NCI-H1048 (cell line): Measurements from ENCODE around the gene ADGRL3.

ENCODE experiments used
- DNase-seq: peaks from one replicate; lab custom pipeline; 2025; lab: John Stamatoyannopoulos, UW

The ADGRL3 gene

DNA sequence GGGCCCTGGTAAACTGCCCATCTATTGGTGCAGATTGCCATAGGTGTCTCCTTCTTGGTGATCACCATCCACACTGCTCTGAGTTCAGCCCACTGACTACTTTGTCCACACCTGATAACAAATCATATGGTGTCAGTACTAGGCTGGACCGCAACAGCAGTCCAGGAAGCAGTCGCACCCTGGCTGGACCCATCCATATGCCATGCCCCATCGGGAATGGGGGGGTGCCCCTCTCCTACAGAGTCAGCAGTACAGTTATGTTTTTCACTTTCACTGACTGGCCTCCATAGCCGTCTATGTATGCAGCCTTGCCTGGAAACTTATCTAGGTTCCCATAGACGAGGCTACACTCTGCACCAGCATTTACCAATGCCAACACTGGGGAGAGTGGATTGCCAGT is 226.1 kb downstream of the ADGRL3 start:
- DNase-seq: no peak

DNA sequence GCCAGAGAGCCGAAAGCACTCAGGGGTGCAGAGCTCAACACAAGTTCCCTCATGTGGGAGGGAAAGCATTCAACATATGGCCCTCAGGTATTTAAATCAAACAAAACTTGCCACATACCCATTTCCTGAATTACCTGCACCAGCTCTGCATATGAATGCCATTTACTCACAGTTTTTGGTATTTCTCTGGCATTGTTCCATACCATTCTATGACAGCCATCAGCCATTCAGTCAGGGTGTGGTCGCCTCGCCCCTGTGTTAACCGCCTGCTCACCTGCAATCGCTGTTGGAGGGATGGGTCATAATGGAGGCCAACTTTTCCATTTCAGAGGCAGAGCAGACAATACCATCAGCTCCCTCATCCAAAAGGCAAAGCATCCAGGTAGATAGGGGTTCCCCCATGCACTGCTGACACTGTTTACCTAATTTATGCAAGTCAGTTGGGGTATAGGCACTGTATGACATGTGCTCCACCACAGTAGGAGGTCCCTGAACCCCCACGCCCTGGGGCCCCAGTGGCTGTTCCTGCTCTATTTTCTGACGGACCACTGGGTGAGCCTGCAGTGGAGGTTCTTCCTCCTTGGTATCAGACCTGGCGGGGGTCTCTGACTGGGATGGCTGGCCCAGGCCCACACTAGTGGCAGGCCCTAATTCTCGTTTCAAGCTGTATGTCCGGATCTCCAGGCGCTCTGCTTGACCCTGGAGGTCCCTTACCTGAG is 227.1 kb downstream of the ADGRL3 start:
- DNase-seq: no peak

GRCh38 chr4:61427818-61428495 is 227.8 kb downstream of the ADGRL3 start:
- no peak for DNase-seq

DNA sequence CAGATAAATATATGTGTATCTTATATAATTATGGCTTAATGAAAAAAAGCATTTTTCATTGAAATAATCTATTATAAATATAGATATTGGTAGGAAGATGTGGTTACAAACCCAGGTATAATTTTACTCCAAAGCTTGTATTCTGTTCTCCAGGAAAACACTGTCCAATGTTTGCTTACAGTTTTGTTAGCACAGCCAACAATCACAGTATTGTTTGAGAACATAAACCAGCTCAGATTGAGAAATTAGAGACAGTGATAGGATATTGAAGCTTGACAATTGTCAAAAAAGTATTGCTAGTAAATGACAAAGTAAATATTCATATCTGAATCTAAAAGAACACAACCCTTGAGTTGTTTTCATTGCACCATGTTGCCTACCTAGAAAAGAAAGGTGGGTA is 228.8 kb downstream of the ADGRL3 start:
- no peak for DNase-seq

DNA sequence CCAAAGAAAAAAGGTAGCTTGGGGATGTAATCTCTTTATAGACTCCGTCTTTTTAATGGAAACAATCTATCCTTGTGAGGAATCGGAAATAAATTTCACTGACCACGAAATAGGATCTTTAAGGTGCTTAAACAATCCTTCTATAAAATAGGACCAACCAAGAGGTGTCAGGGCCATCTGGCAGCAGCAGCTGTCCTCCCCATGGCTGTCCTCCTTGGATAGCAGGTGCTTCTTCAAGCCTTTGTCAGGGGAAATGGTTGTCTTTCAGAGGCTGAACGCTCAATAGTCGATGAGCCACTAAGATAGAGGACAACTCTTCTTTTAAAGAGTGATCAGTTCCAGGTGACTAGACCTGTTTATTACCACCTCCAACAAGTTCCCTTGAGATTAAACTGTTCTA is 231.0 kb downstream of the ADGRL3 start:
- DNase-seq: no peak

DNA sequence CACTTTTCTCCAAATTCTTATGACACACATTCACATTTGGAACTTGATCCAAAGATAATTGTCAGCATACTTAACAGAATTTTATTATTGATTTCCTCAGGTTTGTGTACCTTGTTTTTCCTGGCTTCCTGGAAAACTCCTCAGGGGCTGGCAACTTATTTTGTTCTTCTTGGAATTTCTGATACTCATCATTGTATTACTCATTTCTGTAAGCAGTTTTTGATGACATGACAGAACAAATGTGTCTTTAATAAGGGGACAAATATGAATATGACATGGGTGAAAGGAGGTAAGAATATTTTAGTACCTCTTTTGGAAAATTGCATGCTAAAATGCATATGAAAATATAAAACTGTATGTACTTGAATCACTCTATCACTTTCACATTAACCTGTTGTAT is 237.8 kb downstream of the ADGRL3 start:
- no peak for DNase-seq

DNA sequence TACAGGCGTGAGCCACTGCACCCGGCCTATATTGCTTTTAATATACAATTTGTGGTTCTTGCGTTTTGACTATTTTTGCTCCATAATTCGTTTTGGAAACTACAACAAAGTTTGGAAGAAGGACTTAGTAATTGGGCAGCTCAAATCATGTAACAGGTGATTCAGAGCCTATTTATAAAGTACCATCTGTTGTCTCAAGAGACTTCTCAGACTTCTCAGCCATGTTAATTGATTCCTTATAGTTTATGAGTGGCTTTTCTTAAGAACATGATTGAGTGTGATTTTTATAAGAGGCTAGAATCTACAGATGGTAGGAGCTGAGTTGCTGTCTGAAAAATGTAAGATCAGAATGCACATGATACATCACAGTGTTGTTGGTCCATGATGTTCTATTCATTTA is 240.2 kb downstream of the ADGRL3 start:
- DNase-seq: no peak

DNA sequence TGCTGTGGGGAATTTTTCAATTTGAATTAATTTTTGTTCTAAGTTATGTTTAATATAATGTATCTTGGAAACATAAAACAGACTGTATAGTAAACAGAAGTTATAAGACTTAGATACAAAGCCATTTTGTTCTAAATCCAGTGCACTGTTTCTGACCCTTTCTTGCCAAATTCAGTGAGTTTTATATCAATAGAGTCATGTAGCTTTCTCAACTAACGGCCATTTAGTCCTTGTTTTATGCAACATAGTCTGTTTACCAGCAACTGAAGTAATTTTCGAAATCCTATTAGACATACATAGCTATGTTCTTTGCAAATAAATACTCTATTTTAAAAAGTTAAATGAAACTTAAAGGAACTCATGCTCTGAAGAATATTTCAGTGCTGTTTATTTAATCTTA is 242.8 kb downstream of the ADGRL3 start:
- DNase-seq: no peak

DNA sequence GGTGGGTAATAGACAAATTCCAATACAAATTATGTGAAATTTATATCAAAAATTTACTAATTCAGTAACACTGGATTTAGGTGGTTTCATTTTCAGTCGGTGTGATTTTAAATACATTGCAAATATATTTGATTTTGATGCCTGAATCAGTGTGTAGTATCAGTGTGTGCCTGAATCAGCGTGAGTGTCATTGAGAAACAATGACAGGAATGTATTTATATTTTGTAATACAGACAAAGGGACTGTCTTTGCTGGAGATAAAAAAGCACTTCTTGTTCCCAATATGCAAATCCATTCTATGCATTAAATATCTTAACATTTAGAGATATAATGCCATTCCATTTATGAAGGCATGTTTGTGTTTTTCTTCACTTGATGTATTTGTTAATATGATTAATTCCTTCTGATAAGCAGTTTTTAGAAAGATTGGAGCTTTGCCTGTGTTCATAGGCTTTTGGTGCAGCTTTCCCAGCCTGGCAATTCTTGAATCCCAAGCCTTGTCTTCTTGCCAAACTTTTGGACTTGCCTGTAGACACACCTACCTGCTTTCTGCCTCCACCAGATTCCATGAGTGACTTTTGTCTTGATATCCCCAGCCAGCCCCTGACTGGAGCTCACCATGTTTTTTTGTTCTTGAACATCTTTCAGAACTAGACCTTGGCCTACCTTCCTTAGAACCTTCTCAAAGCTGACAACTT is 243.8 kb downstream of the ADGRL3 start:
- DNase-seq: peak; percentile 39

GRCh38 chr4:61445374-61446063 is 245.4 kb downstream of the ADGRL3 start:
- DNase-seq: no peak

DNA sequence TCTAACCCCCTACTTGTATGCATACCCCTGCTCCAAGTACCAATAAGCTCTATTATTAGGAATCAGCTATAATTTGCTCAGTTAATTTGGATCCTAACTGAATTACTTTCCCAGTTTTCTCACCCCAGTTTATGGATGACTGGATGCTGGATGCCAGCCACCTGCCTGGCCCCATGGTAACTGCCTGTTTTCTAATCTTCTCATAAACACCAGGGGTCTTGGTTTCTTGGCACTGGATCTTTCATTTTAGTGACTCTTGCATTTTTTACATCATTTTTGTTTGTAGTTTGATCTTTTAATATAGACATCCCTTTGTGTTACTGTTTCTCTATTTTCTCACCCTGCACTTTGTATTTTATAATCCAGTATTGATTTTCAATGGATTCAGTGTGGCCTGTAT is 246.8 kb downstream of the ADGRL3 start:
- DNase-seq: no peak

- no peak for DNase-seq
Measured at GRCh38 chr4:61447918-61448317, 247.8 kb downstream of the ADGRL3 start.

DNA sequence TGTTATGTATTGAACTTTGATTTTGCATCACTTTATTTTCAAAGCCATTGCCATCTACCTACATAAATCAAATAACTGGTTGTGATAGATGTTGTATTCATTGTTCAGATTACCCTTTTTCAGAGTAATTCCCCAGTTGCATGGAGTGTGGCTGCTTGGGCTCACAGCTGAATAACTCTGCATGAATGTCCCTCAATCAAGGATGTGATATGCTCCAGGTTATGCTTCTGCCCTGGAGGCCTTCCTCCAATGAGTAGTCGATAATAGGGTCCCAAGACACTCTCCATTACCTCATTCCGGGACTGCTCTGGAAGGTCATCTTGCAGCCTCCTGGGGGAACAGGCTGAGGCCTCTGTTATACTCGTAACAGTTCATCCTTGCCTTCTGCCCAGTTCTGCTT is 251.8 kb downstream of the ADGRL3 start:
- no peak for DNase-seq

GRCh38 chr4:61461956-61462355 is 261.8 kb downstream of the ADGRL3 start:
- DNase-seq: no peak

- DNase-seq: no peak
Measured at GRCh38 chr4:61462451-61463326, 262.6 kb downstream of the ADGRL3 start.

GRCh38 chr4:61468024-61468720 is 268.0 kb downstream of the ADGRL3 start:
- DNase-seq: no peak

DNA sequence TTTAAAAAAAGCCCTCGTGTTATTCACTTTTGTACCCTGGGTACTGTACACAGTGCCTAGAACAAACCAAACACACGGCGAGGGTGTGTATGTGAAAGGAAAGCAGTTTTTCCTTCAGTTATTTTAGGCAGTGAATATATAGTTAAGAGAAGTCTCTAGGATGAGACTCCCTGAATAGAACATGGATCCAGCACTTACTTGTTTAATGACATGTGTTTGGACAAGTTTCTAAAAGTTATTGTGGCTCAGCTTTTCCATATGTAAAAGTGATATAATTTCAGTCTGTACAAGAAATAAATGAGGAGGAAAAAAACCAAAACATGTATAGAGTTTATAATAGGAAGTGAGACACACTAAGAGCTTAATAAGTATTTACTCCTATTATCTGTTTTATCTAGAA is 273.2 kb downstream of the ADGRL3 start:
- no peak for DNase-seq

GRCh38 chr4:61478340-61478739 is 278.2 kb downstream of the ADGRL3 start:
- DNase-seq: no peak

GRCh38 chr4:61485056-61485455 is 284.9 kb downstream of the ADGRL3 start:
- DNase-seq: no peak

- DNase-seq: no peak
Measured at GRCh38 chr4:61489927-61490326, 289.8 kb downstream of the ADGRL3 start.

DNA sequence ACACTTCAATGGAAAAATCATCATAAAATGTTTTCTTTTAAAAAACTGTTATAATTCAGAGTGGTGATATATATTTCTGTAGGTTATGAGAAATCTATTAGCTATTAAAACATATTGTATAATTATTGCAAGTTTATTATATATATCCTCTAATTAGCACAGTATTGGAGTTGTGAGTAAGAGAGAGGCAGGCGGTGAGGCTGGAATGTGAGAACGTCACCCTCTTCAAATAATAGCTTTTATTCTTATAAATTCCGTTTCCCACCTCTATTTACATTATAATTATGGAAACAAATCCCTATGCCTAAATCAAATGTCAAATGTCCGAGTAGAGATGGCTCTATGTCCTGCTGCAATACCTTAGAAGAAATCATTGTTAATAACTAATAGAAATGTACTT is 292.9 kb downstream of the ADGRL3 start:
- no peak for DNase-seq
